Neuronal stem cell (in vitro differentiated cells): ENCODE results near the gene ANGPTL4.

Experiments used
- DNase-seq: peaks from one replicate; pipeline ENCODE4 v3.0.0-alpha.2; 2013; ENCODE audit warnings: low spot score
- H2AFZ ChIP-seq: one replicate; pipeline ENCODE4 v1.6.1; 2013; ENCODE audit warnings: mild to moderate bottlenecking, low read length, inconsistent platforms
- H2AK5ac ChIP-seq: 2 replicates; pipeline ENCODE4 v1.6.1; 2013; ENCODE audit warnings: low read depth, mild to moderate bottlenecking, inconsistent platforms, low read length, moderate library complexity, mixed read lengths
- H2BK120ac ChIP-seq: 2 replicates; pipeline ENCODE4 v1.6.1; 2013; ENCODE audit warnings: low read depth, mild to moderate bottlenecking, inconsistent platforms, low read length, moderate library complexity, mixed read lengths
- H2BK12ac ChIP-seq: one replicate; pipeline ENCODE4 v1.6.1; 2013; ENCODE audit warnings: low read length, inconsistent platforms
- H2BK15ac ChIP-seq: 2 replicates; pipeline ENCODE4 v1.6.1; 2013; ENCODE audit warnings: mild to moderate bottlenecking, low read length, inconsistent platforms, mixed read lengths
- H2BK5ac ChIP-seq: one replicate; pipeline ENCODE4 v1.6.1; 2013; ENCODE audit warnings: inconsistent platforms, mild to moderate bottlenecking, low read length, moderate library complexity
- H3K14ac ChIP-seq: one replicate; pipeline ENCODE4 v1.6.1; 2013; ENCODE audit warnings: low read length, inconsistent platforms
- H3K18ac ChIP-seq: 2 replicates; pipeline ENCODE4 v1.6.1; 2013; ENCODE audit warnings: low read length, inconsistent platforms
- H3K23ac ChIP-seq: 2 replicates; pipeline ENCODE4 v1.6.1; 2013; ENCODE audit warnings: low read depth, mild to moderate bottlenecking, mixed read lengths, low read length, inconsistent platforms; ENCODE audit not compliant: poor library complexity
- H3K27ac ChIP-seq: replicated peaks from 3 replicates; pipeline ENCODE4 v1.5.1; 2013; ENCODE audit warnings: low read length, inconsistent platforms
- H3K27me3 ChIP-seq, 3 experiments: 2 replicates each; pipeline ENCODE4 v1.6.1; 2013; ENCODE audit warnings: low read length in 3 of 3, mild to moderate bottlenecking in 2 of 3, inconsistent platforms in 1 of 3, low read depth in 1 of 3, mixed read lengths in 1 of 3, moderate library complexity in 1 of 3; ENCODE audit not compliant: control insufficient read depth in 3 of 3, insufficient read depth in 3 of 3
- H3K36me3 ChIP-seq, 2 donors: replicated peaks in 1 of 2; 2 replicates each; pipeline ENCODE4 v1.6.1; 2013; ENCODE audit warnings: low read length in 2 of 2; ENCODE audit not compliant: control insufficient read depth in 2 of 2, insufficient read depth in 2 of 2
- H3K4ac ChIP-seq: 2 replicates; pipeline ENCODE4 v1.6.1; 2013; ENCODE audit warnings: inconsistent platforms, mild to moderate bottlenecking, low read length, moderate library complexity
- H3K4me1 ChIP-seq, 2 donors: 1 replicate in 1 of 2; 2 replicates in 1 of 2; pipeline ENCODE4 v1.6.1; 2013; ENCODE audit warnings: low read length in 2 of 2, low read depth in 1 of 2; ENCODE audit not compliant: control insufficient read depth in 2 of 2, insufficient read depth in 1 of 2
- H3K4me2 ChIP-seq: one replicate; pipeline ENCODE4 v1.6.1; 2013; ENCODE audit warnings: mild to moderate bottlenecking, low read length, inconsistent platforms; ENCODE audit not compliant: insufficient read depth, poor library complexity, severe bottlenecking
- H3K4me3 ChIP-seq, 2 donors: 2 replicates each; pipeline ENCODE4 v1.5.1; 2013; ENCODE audit warnings: low read length in 2 of 2, mild to moderate bottlenecking in 2 of 2, inconsistent platforms in 1 of 2, moderate library complexity in 1 of 2
- H3K79me1 ChIP-seq: one replicate; pipeline ENCODE4 v1.6.1; 2013; ENCODE audit warnings: low read depth, mild to moderate bottlenecking, inconsistent platforms, low read length, moderate library complexity
- H3K9ac ChIP-seq: one replicate; pipeline ENCODE4 v1.6.1; 2013; ENCODE audit warnings: mild to moderate bottlenecking, low read depth, low read length, inconsistent platforms; ENCODE audit not compliant: poor library complexity
- H3K9me3 ChIP-seq, 2 donors: replicated peaks in 1 of 2; 2 replicates each; pipeline versions ENCODE3 to v1.6.1; 2013; ENCODE audit warnings: low read length in 2 of 2, mild to moderate bottlenecking in 2 of 2, inconsistent platforms in 1 of 2, low read depth in 1 of 2, mixed read lengths in 1 of 2, moderate library complexity in 1 of 2; ENCODE audit not compliant: control insufficient read depth in 2 of 2, insufficient read depth in 1 of 2
- H4K8ac ChIP-seq: one replicate; pipeline ENCODE4 v1.6.1; 2013; ENCODE audit warnings: low read depth, mild to moderate bottlenecking, inconsistent platforms, low read length, moderate library complexity
- H4K91ac ChIP-seq: one replicate; pipeline ENCODE4 v1.6.1; 2013; ENCODE audit warnings: low read length, low read depth, mild to moderate bottlenecking, inconsistent platforms; ENCODE audit not compliant: poor library complexity
- WGBS, 2 donors: extraction: QIAGEN DNeasy Blood & Tissue Kit; methylation state at CpG; one replicate each; pipeline ENCODE4 v1.1.7; 2013; ENCODE audit warnings: missing lambda C conversion rate in 2 of 2, mixed read lengths in 1 of 2; ENCODE audit not compliant: insufficient read length in 2 of 2, insufficient replicate concordance in 1 of 2; ENCODE audit errors: extremely low coverage in 2 of 2; 5-methylcytosine and 5-hydroxymethylcytosine counted together

Gene ANGPTL4

GRCh38 chr19:8358948-8359347 is 5.0 kb upstream of the ANGPTL4 start:
- Histone ChIP-seq H3K14ac (no peak overlapping the region), H3K4me1 (peaks cover 2 to 7% of the 10 kb centered on the region in 2 donors), H4K91ac (no peak overlapping the region), H3K9ac (no peak overlapping the region), H3K4ac (no peak overlapping the region), H2AK5ac (no peak overlapping the region), H2BK120ac (no peak overlapping the region), H4K8ac (no peak overlapping the region), H3K4me2 (no peak overlapping the region), H3K9me3 (peaks cover 0 to 3% of the 10 kb centered on the region in 2 donors), H2BK5ac (no peak overlapping the region), H2BK15ac (no peak overlapping the region), H3K18ac (no peak overlapping the region), H3K27ac (no peak overlapping the region), H2AFZ (no peak overlapping the region), H2BK12ac (no peak overlapping the region), H3K23ac (no peak overlapping the region), H3K27me3 (peaks cover 0 to 9% (median 7%) of the 10 kb centered on the region in 3 experiments), H3K4me3 (no peak overlapping the region), H3K36me3 (no peaks in the 10 kb centered on the region), H3K79me1 (peaks cover 2% of the 10 kb centered on the region)
- WGBS, 2 donors: no CpG with 5 or more reads among the region's 6 CpGs
- no peak for DNase-seq

DNA sequence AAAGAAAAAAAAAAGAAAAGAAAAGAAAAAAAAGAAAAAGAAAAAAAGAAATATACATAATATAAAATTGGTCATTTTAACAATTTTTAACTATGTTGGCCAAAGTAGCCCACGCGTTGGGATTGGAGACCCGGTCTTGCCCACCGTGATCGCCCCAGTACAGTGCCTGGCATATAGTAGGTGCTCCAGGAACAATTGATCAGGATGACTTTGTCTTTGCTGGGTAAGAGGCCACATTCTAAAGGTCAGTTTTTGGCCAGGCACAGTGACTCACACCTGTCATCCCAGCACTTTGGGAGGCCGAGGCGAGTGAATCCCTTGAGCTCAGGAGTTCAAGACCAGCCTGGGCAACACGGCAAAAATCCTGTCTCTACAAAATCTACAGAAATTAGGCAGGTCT is 3.8 kb upstream of the ANGPTL4 start:
- no peak overlapping the region for H2BK12ac ChIP-seq
- no peak overlapping the region for H2AK5ac ChIP-seq
- H3K4me2 ChIP-seq: no peak overlapping the region
- WGBS, 2 donors: no CpG with 5 or more reads among the region's 8 CpGs
- no peak overlapping the region for H2AFZ ChIP-seq
- no peak overlapping the region for H3K14ac ChIP-seq
- no peak overlapping the region for H3K27ac ChIP-seq
- peaks cover 0 to 3% of the 10 kb centered on the region in 2 donors for H3K9me3 ChIP-seq
- no peak overlapping the region for H4K8ac ChIP-seq
- H3K18ac ChIP-seq: no peak overlapping the region
- no peak overlapping the region for H2BK15ac ChIP-seq
- DNase-seq: no peak
- no peak overlapping the region for H2BK5ac ChIP-seq
- H3K4me3 ChIP-seq: no peak overlapping the region
- no peak overlapping the region for H3K23ac ChIP-seq
- H4K91ac ChIP-seq: no peak overlapping the region
- H3K36me3 ChIP-seq: no peaks in the 10 kb centered on the region
- H3K4ac ChIP-seq: no peak overlapping the region
- H3K9ac ChIP-seq: no peak overlapping the region
- H3K27me3 ChIP-seq: peaks cover 0 to 16% (median 14%) of the 10 kb centered on the region in 3 experiments
- H3K79me1 ChIP-seq: peaks cover 2% of the 10 kb centered on the region
- H2BK120ac ChIP-seq: no peak overlapping the region
- peaks cover 5 to 13% of the 10 kb centered on the region in 2 donors for H3K4me1 ChIP-seq

DNA sequence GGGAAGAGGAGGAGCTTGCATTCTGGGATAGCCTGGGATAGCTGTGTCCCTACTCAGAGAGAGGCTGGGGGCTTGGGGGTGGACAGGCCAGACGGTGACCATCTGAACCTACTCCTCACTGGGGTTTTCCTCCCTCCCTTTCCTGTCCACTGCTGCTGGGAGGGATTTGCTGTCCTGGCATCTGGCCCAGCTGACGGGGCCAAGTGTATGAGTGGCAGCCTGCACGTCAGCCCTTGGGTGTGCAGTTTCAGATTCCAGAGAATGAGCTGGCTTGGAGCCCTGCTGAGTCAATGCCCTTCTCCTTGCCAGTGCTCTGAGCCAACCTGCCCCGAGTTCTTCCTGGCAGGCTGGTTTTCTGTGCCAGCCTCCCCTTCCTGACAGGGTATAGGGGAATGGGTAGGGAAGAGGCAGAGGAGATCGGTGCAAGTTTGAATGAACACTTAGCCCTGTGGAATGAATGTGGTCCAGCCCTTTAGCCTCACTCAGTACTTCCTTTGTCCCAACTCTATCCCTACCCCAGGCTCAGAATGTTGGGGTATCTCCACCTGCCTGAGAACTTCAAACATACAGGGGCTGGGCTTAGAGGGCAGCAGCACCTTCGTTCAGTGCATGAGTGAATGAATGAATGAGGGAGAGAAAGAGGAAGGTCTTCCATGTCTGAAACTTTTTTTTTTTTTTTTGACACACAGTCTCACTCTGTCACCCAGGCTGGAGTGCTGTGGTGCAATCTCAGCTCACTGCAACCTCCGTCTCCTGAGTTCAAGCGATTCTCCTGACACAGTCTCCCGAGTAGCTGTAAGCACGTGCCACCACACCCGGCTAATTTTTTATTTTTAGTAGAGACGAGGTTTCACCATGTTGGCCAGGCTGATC is 1.8 kb upstream of the ANGPTL4 start:
- Histone ChIP-seq H2BK12ac (no peak overlapping the region), H3K36me3 (no peaks in the 10 kb centered on the region), H3K79me1 (no peaks in the 10 kb centered on the region), H3K27ac (no peak overlapping the region), H3K4me3 (no peak overlapping the region), H3K4me2 (no peak overlapping the region), H3K27me3 (peaks cover 0 to 23% (median 23%) of the 10 kb centered on the region in 3 experiments), H2BK120ac (no peak overlapping the region), H3K23ac (no peak overlapping the region), H3K9me3 (peaks cover 0 to 2% of the 10 kb centered on the region in 2 donors), H2BK5ac (no peak overlapping the region), H2AK5ac (no peak overlapping the region), H4K91ac (no peak overlapping the region), H3K4ac (no peak overlapping the region), H3K18ac (peak overlapping the region; percentile 2), H2BK15ac (no peak overlapping the region), H3K14ac (no peak overlapping the region), H3K9ac (no peak overlapping the region), H2AFZ (no peak overlapping the region), H4K8ac (no peak overlapping the region), H3K4me1 (peaks cover 9% of the 10 kb centered on the region in 2 donors)
- DNase-seq: no peak
- WGBS, 2 donors: no CpG with 5 or more reads among the region's 12 CpGs

- no peak overlapping the region for H3K4me3 ChIP-seq
- no CpG with 5 or more reads among the region's 11 CpGs for WGBS, 2 donors
Observed at GRCh38 chr19:8366121-8366581, 2.2 kb downstream of the ANGPTL4 start.

More at GRCh38 chr19:8366121-8366581, 2.2 kb downstream of the ANGPTL4 start:
- H2BK5ac ChIP-seq: peak overlapping the region; percentile 16
- no peak overlapping the region for H3K27ac ChIP-seq
- H3K14ac ChIP-seq: no peak overlapping the region
- H2AK5ac ChIP-seq: peak overlapping the region; percentile 96
- H3K27me3 ChIP-seq: peaks cover 0 to 23% (median 23%) of the 10 kb centered on the region in 3 experiments
- no peak overlapping the region for H4K8ac ChIP-seq
- no peak overlapping the region for H3K4me2 ChIP-seq
- DNase-seq: no peak
- peak overlapping the region; percentile 1 for H3K18ac ChIP-seq
- H2BK120ac ChIP-seq: peak overlapping the region; percentile 44
- H3K36me3 ChIP-seq: peaks cover 0 to 2% of the 10 kb centered on the region in 2 donors
- peak overlapping the region; percentile 47 for H2BK12ac ChIP-seq
- H3K23ac ChIP-seq: peak overlapping the region; percentile 34
- H2BK15ac ChIP-seq: peak overlapping the region; percentile 69
- H3K4ac ChIP-seq: no peak overlapping the region
- H3K9me3 ChIP-seq: peaks cover 0 to 2% of the 10 kb centered on the region in 2 donors
- H3K4me1 ChIP-seq: peaks cover 16 to 18% of the 10 kb centered on the region in 2 donors
- no peak overlapping the region for H4K91ac ChIP-seq
- no peak overlapping the region for H2AFZ ChIP-seq
- H3K79me1 ChIP-seq: peaks cover 2% of the 10 kb centered on the region
- H3K9ac ChIP-seq: no peak overlapping the region
